Stimulated activated CD4-positive, alpha-beta T cell treated with anti-CD3 and anti-CD28 coated beads, TNF-alpha, amount 100 ng/mL, for 24 hours (primary cell): ENCODE results near the gene P2RY6.

Experiments used
- DNase-seq, 3 experiments: peaks; one replicate each; pipeline ENCODE4 v3.0.0-alpha.2; 2020; ENCODE audit warnings: low read depth in 3 of 3

The P2RY6 gene

DNA sequence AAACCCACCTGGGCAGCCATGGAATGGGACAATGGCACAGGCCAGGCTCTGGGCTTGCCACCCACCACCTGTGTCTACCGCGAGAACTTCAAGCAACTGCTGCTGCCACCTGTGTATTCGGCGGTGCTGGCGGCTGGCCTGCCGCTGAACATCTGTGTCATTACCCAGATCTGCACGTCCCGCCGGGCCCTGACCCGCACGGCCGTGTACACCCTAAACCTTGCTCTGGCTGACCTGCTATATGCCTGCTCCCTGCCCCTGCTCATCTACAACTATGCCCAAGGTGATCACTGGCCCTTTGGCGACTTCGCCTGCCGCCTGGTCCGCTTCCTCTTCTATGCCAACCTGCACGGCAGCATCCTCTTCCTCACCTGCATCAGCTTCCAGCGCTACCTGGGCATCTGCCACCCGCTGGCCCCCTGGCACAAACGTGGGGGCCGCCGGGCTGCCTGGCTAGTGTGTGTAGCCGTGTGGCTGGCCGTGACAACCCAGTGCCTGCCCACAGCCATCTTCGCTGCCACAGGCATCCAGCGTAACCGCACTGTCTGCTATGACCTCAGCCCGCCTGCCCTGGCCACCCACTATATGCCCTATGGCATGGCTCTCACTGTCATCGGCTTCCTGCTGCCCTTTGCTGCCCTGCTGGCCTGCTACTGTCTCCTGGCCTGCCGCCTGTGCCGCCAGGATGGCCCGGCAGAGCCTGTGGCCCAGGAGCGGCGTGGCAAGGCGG is 24.5 kb downstream of the P2RY6 start:
- DNase-seq = no peak

- DNase-seq = no peak
Measured at GRCh38 chr11:73297231-73297590, 25.1 kb downstream of the P2RY6 start.

GRCh38 chr11:73297702-73298101 is 25.6 kb downstream of the P2RY6 start:
- DNase-seq = no peak

DNA sequence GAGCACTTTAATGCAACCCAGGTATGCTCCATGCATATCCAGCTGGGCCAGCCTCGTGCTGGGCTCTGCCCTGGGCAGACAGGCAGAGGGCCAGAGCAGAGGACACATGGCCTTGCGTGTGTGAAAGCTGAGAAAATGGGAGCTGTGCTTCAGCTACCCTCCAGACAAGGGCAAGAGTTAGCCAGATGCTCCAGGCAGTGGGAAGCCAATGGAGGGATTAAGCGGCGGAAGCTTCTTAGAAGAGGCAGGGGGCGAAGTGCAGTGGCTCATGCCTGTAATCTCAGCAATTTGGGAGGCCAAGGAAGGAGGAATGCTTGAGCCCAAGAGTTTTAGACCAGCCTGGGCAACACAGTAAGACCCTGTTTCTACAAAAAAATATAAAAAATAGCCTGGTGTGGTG is 26.1 kb downstream of the P2RY6 start:
- DNase-seq = no peak

DNA sequence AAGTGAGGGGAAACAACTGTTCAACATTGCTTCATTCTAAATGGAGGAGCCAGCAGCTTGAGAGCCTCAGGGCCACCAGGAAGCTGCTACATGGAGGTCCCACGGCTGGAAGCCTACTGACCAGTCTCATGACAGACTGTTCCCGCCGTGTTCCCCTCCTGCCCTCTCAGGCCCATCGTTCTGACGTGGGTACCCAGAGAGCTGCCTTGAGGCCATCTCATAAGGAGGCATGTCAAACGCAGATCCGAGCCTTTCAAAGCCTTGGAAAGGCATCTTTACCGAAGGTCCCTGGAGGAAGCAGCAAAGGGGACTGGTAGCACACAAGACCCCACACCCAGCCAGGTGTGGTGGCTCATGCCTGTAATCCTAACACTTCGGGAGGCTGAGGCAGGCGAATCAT is 27.6 kb downstream of the P2RY6 start:
- no peak for DNase-seq

DNA sequence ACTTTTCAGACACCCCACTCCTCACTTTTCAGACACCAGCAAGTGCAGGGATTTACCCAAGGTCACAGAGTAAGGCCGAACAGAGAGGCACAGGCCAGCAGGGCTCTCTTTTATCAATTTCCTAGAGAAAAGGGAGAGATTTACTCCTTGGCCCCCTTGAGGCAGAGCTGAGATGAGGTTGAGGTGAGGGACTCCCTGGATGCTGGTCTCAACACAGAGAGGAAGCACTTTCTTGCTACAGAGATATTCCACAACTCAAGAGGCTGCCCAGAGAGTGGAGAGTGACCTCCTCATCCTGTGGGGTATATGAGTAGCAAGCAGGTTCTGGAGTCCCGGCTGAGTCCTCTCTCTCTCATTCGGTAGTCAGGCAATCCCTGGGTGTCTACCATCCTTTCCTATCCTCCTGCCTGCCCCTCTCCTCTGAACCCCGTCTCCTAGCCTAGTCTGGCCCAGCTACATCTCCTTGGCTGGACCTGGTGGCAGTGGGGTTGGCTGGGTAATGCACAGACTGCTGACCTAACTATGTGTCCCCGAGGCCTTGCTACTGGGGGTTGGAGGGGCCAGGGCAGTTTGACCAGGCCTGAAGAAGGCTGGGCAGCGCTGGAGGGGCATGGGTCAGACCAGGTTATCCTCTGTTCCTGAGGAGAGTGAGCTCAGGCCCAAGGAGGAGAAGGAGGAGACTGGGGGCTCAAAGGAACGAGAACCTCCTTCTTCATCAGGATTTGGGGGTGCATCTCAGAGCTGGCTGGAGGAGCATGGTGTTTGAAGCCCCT is 34.1 kb downstream of the P2RY6 start:
- no peak for DNase-seq

- DNase-seq = no peak
Measured at GRCh38 chr11:73306977-73307322, 34.8 kb downstream of the P2RY6 start.

- DNase-seq = peak; percentile 76 to 93 (median 83)
Measured at GRCh38 chr11:73307323-73308002, 35.3 kb downstream of the P2RY6 start.

- peak in 1 of 3 experiments; percentile 36 for DNase-seq
Measured at GRCh38 chr11:73308003-73308960, 36.1 kb downstream of the P2RY6 start, which contains the start of gene ARHGEF17. TSS of gene ARHGEF17 (plus strand) at chr11:73308276. CDS start at chr11:73308639, 363 bp downstream.

DNA sequence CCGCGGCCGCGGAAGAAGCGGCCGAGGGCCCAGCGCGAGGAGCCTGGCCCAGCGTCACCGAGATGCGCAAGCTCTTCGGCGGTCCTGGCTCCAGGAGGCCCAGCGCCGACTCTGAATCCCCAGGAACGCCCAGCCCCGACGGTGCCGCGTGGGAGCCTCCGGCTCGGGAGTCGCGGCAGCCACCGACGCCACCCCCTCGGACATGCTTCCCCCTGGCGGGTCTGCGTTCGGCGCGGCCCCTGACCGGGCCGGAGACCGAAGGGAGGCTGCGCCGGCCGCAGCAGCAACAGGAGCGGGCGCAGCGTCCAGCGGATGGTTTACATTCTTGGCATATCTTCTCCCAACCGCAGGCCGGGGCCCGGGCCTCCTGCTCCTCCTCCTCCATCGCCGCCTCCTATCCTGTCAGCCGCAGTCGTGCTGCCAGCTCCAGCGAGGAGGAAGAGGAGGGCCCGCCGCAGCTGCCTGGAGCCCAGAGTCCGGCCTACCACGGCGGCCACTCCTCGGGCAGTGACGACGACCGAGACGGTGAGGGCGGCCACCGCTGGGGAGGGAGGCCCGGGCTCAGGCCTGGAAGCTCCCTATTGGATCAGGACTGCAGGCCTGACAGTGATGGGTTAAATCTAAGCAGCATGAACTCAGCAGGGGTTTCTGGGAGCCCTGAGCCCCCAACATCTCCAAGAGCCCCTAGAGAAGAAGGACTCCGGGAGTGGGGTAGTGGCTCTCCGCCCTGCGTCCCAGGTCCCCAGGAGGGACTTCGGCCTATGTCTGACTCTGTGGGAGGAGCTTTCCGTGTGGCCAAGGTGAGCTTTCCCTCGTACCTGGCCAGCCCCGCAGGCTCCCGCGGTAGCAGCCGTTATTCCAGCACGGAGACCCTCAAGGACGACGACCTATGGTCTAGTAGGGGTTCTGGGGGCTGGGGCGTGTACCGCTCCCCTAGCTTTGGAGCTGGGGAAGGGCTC is 37.1 kb downstream of the P2RY6 start:
- no peak for DNase-seq

DNA sequence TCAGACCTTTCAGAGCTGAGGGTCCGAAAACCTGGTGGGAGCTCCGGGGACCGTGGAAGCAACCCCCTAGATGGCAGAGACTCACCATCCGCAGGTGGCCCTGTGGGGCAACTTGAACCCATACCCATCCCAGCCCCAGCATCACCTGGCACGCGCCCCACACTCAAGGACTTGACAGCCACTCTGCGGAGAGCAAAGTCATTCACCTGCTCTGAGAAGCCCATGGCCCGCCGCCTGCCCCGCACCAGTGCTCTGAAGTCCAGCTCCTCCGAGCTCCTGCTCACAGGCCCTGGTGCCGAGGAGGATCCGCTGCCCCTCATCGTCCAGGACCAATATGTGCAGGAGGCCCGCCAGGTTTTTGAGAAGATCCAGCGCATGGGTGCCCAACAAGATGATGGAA is 37.9 kb downstream of the P2RY6 start:
- no peak for DNase-seq

- no peak for DNase-seq
Measured at GRCh38 chr11:73310661-73311393, 38.7 kb downstream of the P2RY6 start.

- no peak for DNase-seq
Measured at GRCh38 chr11:73311394-73311869, 39.3 kb downstream of the P2RY6 start.

- DNase-seq = no peak
Measured at GRCh38 chr11:73312036-73312435, 39.9 kb downstream of the P2RY6 start.

DNA sequence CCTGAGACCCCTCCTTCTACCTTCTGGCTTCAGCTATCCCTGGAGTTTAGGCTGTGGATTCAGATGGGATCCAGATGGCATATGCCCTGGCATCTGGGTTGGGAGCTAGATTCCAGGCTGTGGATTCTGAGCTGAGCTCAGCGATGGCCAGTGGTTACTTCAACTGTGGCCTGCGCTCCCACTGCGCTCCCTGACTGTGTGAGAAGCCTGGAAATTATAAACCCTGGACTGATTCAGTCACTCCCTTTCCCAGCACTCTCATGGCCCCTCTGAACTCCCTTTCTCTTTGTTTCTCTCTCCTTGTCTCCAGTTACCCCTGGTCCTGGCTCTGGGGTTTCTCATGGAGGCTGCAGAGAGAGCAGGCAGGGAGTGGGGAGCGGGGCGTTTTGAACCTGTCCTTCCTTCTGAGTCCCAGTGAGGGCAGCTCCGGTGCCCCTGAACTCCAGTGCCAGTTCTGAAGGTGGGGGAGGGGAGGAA is 40.8 kb downstream of the P2RY6 start:
- no peak for DNase-seq

- no peak for DNase-seq
Measured at GRCh38 chr11:73313652-73314051, 41.5 kb downstream of the P2RY6 start.

DNA sequence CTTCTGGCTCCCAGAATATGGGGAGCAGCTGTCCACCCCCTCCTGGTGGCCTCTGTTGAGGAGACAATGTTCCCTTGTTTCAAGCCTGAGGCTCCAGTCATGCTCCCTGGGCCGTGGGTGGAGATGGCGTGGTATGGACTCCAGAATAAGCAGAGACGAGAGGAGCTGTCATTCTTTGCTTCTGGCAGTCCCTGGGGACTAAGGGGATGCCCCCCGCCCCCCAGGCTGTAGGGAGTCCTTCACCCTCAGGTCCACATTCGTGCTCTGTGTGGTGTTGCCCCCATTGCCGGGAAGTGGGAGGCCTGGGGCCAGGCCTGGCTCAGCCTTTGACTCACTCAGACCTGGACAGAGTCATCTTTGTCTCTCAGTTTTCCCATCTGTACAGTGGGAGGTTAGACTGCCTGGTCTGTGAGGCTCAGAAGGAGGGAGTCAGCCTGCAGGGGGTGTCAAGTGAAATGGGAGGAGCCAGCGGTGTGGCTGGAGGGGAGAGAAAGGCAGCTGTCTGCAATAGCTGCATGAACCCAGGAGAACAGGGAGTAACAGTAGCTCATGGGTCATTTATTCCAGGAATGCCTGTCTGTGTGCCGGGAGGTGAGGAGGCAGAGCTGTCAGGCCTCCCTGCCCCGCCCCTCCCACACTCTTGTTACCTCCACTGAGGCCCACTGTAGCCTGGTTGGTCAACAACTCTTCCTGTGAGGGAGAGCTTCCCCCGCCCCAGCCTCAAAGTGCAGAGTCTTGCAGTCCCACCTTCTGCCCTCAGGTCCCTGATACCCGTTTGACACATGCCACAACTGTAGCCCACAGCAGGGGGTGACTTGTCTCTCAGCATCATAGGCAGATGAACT is 42.2 kb downstream of the P2RY6 start:
- DNase-seq = no peak

GRCh38 chr11:73315293-73316020 is 43.3 kb downstream of the P2RY6 start:
- DNase-seq = no peak
